GM18505 (cell line): ENCODE measurements around the gene MACROD2.

Experiments
- ATAC-seq: cut with Tn5 transposase; IDR thresholded peaks from one replicate; pipeline ENCODE4 v1.9.1; 2021; ENCODE audit not compliant: unreplicated experiment
- POLR2A ChIP-seq: IDR thresholded peaks from 4 replicates; pipeline ENCODE4 v1.6.1; 2011; ENCODE audit warnings: borderline replicate concordance; ENCODE audit not compliant: insufficient read depth, insufficient read length; ENCODE audit errors: extremely low read depth

MACROD2 gene

GRCh38 chr20:15158533-15158932, 1163.2 kb downstream of the MACROD2 start:
- TF ChIP-seq POLR2A: no peak
- no peak for ATAC-seq

- TF ChIP-seq POLR2A: no peak
- ATAC-seq: peak; percentile 73
Observed at GRCh38 chr20:15162079-15162647, 1166.8 kb downstream of the MACROD2 start.

GRCh38 chr20:15163632-15164031, 1168.3 kb downstream of the MACROD2 start:
- ATAC-seq: no peak
- no peak for TF ChIP-seq POLR2A

GRCh38 chr20:15164726-15165125, 1169.4 kb downstream of the MACROD2 start:
- no peak for ATAC-seq
- TF ChIP-seq POLR2A: no peak

GRCh38 chr20:15166744-15167143, 1171.4 kb downstream of the MACROD2 start:
- ATAC-seq: no peak
- TF ChIP-seq POLR2A: no peak

GRCh38 chr20:15171016-15171415, 1175.7 kb downstream of the MACROD2 start:
- TF ChIP-seq POLR2A: no peak
- no peak for ATAC-seq

GRCh38 chr20:15176929-15177328, 1181.6 kb downstream of the MACROD2 start:
- TF ChIP-seq POLR2A: no peak
- ATAC-seq: no peak

GRCh38 chr20:15178581-15178980, 1183.3 kb downstream of the MACROD2 start:
- no peak for TF ChIP-seq POLR2A
- no peak for ATAC-seq

GRCh38 chr20:15179381-15179780, 1184.1 kb downstream of the MACROD2 start:
- no peak for ATAC-seq
- TF ChIP-seq POLR2A: no peak

GRCh38 chr20:15179781-15180180, 1184.5 kb downstream of the MACROD2 start:
- ATAC-seq: no peak
- TF ChIP-seq POLR2A: no peak

- ATAC-seq: no peak
- no peak for TF ChIP-seq POLR2A
Observed at GRCh38 chr20:15185322-15185721, 1190.0 kb downstream of the MACROD2 start.

- no peak for TF ChIP-seq POLR2A
- no peak for ATAC-seq
Observed at GRCh38 chr20:15185913-15186312, 1190.6 kb downstream of the MACROD2 start.

- no peak for ATAC-seq
- no peak for TF ChIP-seq POLR2A
Observed at GRCh38 chr20:15187612-15188011, 1192.3 kb downstream of the MACROD2 start.

GRCh38 chr20:15188415-15188814, 1193.1 kb downstream of the MACROD2 start:
- TF ChIP-seq POLR2A: no peak
- no peak for ATAC-seq
